Astrocyte of the cerebellum (primary cell): ENCODE data around the gene FOXB1.

Source experiments
- DNase-seq: peaks from one replicate; pipeline ENCODE4 v3.0.0-alpha.2; 2011; ENCODE audit warnings: low read depth
- H3K4me3 ChIP-seq: 2 replicates; pipeline ENCODE4 v1.5.1; 2011; ENCODE audit warnings: mild to moderate bottlenecking, low read depth, low read length, moderate library complexity
- CTCF ChIP-seq: IDR thresholded peaks from 2 replicates; pipeline ENCODE4 v1.5.1; 2012; ENCODE audit warnings: low read length, low read depth, moderate library complexity, mild to moderate bottlenecking; ENCODE audit errors: missing control alignments
- in situ Hi-C: cut with HindIII; loops from 2 replicates; pipeline ENCODE4 v1.10.0; 2017; ENCODE audit warnings: low sequenced_read_pairs

Gene FOXB1

GRCh38 chr15:59998305-59998949 is 5.7 kb upstream of the FOXB1 start:
- no peak for DNase-seq
- in situ Hi-C loops: no loop called here
- TF ChIP-seq CTCF: no peak
- H3K4me3 ChIP-seq: no peak overlapping the region

- DNase-seq: no peak
- no peak for TF ChIP-seq CTCF
- H3K4me3 ChIP-seq: no peak overlapping the region
- in situ Hi-C loops: no loop called here
Observed at GRCh38 chr15:59998950-59999611, 5.0 kb upstream of the FOXB1 start.

- no peak for TF ChIP-seq CTCF
- H3K4me3 ChIP-seq: no peak overlapping the region
- in situ Hi-C loops: no loop called here
- DNase-seq: no peak
Observed at GRCh38 chr15:59999612-60000112, 4.4 kb upstream of the FOXB1 start.

GRCh38 chr15:60000113-60000823 is 3.8 kb upstream of the FOXB1 start:
- in situ Hi-C loops: no loop called here

GRCh38 chr15:60000824-60001609 is 3.1 kb upstream of the FOXB1 start:
- in situ Hi-C loops: no loop called here
- TF ChIP-seq CTCF: no peak
- H3K4me3 ChIP-seq: no peak overlapping the region
- no peak for DNase-seq

More at GRCh38 chr15:60000113-60000823, 3.8 kb upstream of the FOXB1 start:
- H3K4me3 ChIP-seq: no peak overlapping the region
- no peak for TF ChIP-seq CTCF
- DNase-seq: no peak
